ENCODE measurements around the gene CYP24A1.

The CYP24A1 gene

GRCh38 chr20:54172856-54173652, 732 bp downstream of the CYP24A1 start:
- DNase-seq (ENCODE audit: low read depth): no peak

GRCh38 chr20:54172532-54172855, 1.3 kb downstream of the CYP24A1 start:
- no peak for DNase-seq (ENCODE audit: low read depth)

- DNase-seq (ENCODE audit: low read depth): no peak
These were observed 2.8 kb downstream of the CYP24A1 start for GRCh38 chr20:54170963-54171362.

- DNase-seq (ENCODE audit: low read depth): no peak
These were observed 3.7 kb downstream of the CYP24A1 start for GRCh38 chr20:54170026-54170471.

- no peak for DNase-seq (ENCODE audit: low read depth)
These were observed 4.6 kb downstream of the CYP24A1 start for GRCh38 chr20:54168961-54169862.

- no peak for DNase-seq (ENCODE audit: low read depth)
These were observed 5.6 kb downstream of the CYP24A1 start for GRCh38 chr20:54167909-54168872.

GRCh38 chr20:54166987-54167662, 6.7 kb downstream of the CYP24A1 start:
- DNase-seq (ENCODE audit: low read depth): no peak

- DNase-seq (ENCODE audit: low read depth): no peak
These were observed 8.0 kb downstream of the CYP24A1 start for GRCh38 chr20:54165803-54166202.

GRCh38 chr20:54165014-54165413, 8.8 kb downstream of the CYP24A1 start:
- DNase-seq (ENCODE audit: low read depth): no peak

- no peak for DNase-seq (ENCODE audit: low read depth)
These were observed 10.4 kb downstream of the CYP24A1 start for GRCh38 chr20:54163402-54163801.

- no peak for DNase-seq (ENCODE audit: low read depth)
These were observed 11.3 kb downstream of the CYP24A1 start for GRCh38 chr20:54162378-54163009.

GRCh38 chr20:54161821-54162149, 12.0 kb downstream of the CYP24A1 start:
- DNase-seq (ENCODE audit: low read depth): no peak

- DNase-seq (ENCODE audit: low read depth): no peak
These were observed 12.6 kb downstream of the CYP24A1 start for GRCh38 chr20:54161008-54161820.

- no peak for DNase-seq (ENCODE audit: low read depth)
These were observed 13.4 kb downstream of the CYP24A1 start for GRCh38 chr20:54160065-54161007.

- DNase-seq (ENCODE audit: low read depth): no peak
These were observed 14.8 kb downstream of the CYP24A1 start for GRCh38 chr20:54158856-54159418.

GRCh38 chr20:54158226-54158625, 15.6 kb downstream of the CYP24A1 start:
- no peak for DNase-seq (ENCODE audit: low read depth)

- DNase-seq (ENCODE audit: low read depth): no peak
These were observed 16.6 kb downstream of the CYP24A1 start for GRCh38 chr20:54156981-54157835.

- no peak for DNase-seq (ENCODE audit: low read depth)
These were observed 17.3 kb downstream of the CYP24A1 start for GRCh38 chr20:54156522-54156921.
